DMS153 (cell line): ENCODE results near the gene ALDOC.
"Not testable (repeated sequence)": the region's sequence is repeated elsewhere in the genome, so short reads cannot be mapped to it uniquely, and the experiment has no call there.

Source experiments
- DNase-seq: peaks from one replicate; lab custom pipeline; 2025; lab: John Stamatoyannopoulos, UW

Gene ALDOC

GRCh38 chr17:28582513-28582912 lies 5.8 kb upstream of the ALDOC start:
- no peak for DNase-seq

- DNase-seq = no peak
Measured at GRCh38 chr17:28580959-28581358, 4.3 kb upstream of the ALDOC start.

GRCh38 chr17:28579526-28579925 lies 2.8 kb upstream of the ALDOC start:
- DNase-seq = no peak

- no peak for DNase-seq
Measured at GRCh38 chr17:28578246-28579195, 1.8 kb upstream of the ALDOC start.

- no peak for DNase-seq
Measured at GRCh38 chr17:28577466-28577824, 750 bp upstream of the ALDOC start.

GRCh38 chr17:28576016-28576415 lies 679 bp downstream of the ALDOC start:
- not testable (repeated sequence) for DNase-seq

- DNase-seq = no peak
Measured at GRCh38 chr17:28575126-28575795, 1.4 kb downstream of the ALDOC start.

- DNase-seq = no peak
Measured at GRCh38 chr17:28574526-28574925, 2.2 kb downstream of the ALDOC start.

- DNase-seq = no peak
Measured at GRCh38 chr17:28573966-28574480, 2.7 kb downstream of the ALDOC start.

GRCh38 chr17:28573521-28573920 lies 3.2 kb downstream of the ALDOC start:
- no peak for DNase-seq

- DNase-seq = no peak
Measured at GRCh38 chr17:28573040-28573380, 3.7 kb downstream of the ALDOC start.

GRCh38 chr17:28572259-28573039 lies 4.2 kb downstream of the ALDOC start:
- DNase-seq = no peak

GRCh38 chr17:28571361-28572122 lies 5.2 kb downstream of the ALDOC start, which contains the start of gene PIGS:
Gene PIGS, minus strand, starts transcription at chr17:28571524. Its CDS starts 28 bp downstream, at chr17:28571496.
- DNase-seq = peak; percentile 91

GRCh38 chr17:28570716-28571360 lies 5.9 kb downstream of the ALDOC start:
- no peak for DNase-seq

- no peak for DNase-seq
Measured at GRCh38 chr17:28569446-28569845, 7.2 kb downstream of the ALDOC start.

- no peak for DNase-seq
Measured at GRCh38 chr17:28567604-28568003, 9.1 kb downstream of the ALDOC start.

- no peak for DNase-seq
Measured at GRCh38 chr17:28563475-28563874, 13.2 kb downstream of the ALDOC start.

- no peak for DNase-seq
Measured at GRCh38 chr17:28555022-28555421, 21.7 kb downstream of the ALDOC start.

- DNase-seq = no peak
Measured at GRCh38 chr17:28554565-28554964, 22.1 kb downstream of the ALDOC start.

- DNase-seq = no peak
Measured at GRCh38 chr17:28553000-28553505, 23.6 kb downstream of the ALDOC start.
